Lower leg skin (tissue), 4 donors: ENCODE results near the gene SFTPA2. TPM values are rescaled to one million over a fixed set of nuclear protein-coding genes. Genes with fewer than 3 reads are reported as not detected.
"Not testable (repeated sequence)": the region's sequence is repeated elsewhere in the genome, so short reads cannot be mapped to it uniquely, and the experiment has no call there.

Source experiments
- DNase-seq, 2 donors: peaks; one replicate each; pipeline ENCODE4 v3.0.0-alpha.2; 2019; ENCODE audit warnings: low spot score in 2 of 2
- H3K4me3 ChIP-seq: fragments of 200-600 bp; sonication (generic); 2 replicates; pipeline ENCODE4 v1.5.1; 2017; ENCODE audit warnings: mild to moderate bottlenecking, low read depth; ENCODE audit not compliant: poor library complexity, severe bottlenecking
- CTCF ChIP-seq, 3 donors: fragments of 450-650 bp; IDR thresholded peaks; one replicate each; pipeline ENCODE4 v1.5.1; 2016; ENCODE audit warnings: antibody characterized with exemption in 3 of 3, mild to moderate bottlenecking in 3 of 3, moderate library complexity in 2 of 3
- POLR2A ChIP-seq, 2 donors: fragments of 450-650 bp; IDR thresholded peaks; one replicate each; pipeline ENCODE4 v1.6.1; 2016 to 2017; ENCODE audit warnings: antibody characterized with exemption in 2 of 2, mild to moderate bottlenecking in 1 of 2, moderate library complexity in 1 of 2
- WGBS, 2 donors: methylation state at CpG; one replicate each; pipeline ENCODE4 v1.1.5; 2018; 5-methylcytosine and 5-hydroxymethylcytosine counted together
- intact Hi-C: fragments of 100-400 bp; cut with DNase I; formaldehyde crosslinking; loops from one replicate; pipeline ENCODE4 v1.15.0; 2023; ENCODE audit warnings: low total_unique reads
- total RNA-seq, 4 donors: library from RNA; depleted of rRNA; stranded (reverse); fragments of >200 nt; gene quantifications; one replicate each; pipeline ENCODE4 v1.1.0, GENCODE V29; 2016

SFTPA2 gene
- total RNA-seq, 4 donors from 2014 or later = not detected

- 51 to 62% methylated on average over 2 of the region's 2 CpGs for WGBS, 2 donors
- intact Hi-C loops = no loop called here
- TF ChIP-seq CTCF (IDR thresholded peaks at IDR 0.05) (no peak), POLR2A (IDR thresholded peaks at IDR 0.05) (no peak)
- no peak for DNase-seq
- no peak overlapping the region for H3K4me3 ChIP-seq
Measured at GRCh38 chr10:79552143-79552542, 8.1 kb downstream of the SFTPA2 start.

- no peak for TF ChIP-seq POLR2A (IDR thresholded peaks at IDR 0.05)
- no peak for TF ChIP-seq CTCF (IDR thresholded peaks at IDR 0.05)
- WGBS, 2 donors = 56 to 62% methylated on average over 3 of the region's 3 CpGs
Measured at GRCh38 chr10:79547973-79548372, 12.2 kb downstream of the SFTPA2 start.

GRCh38 chr10:79547128-79547527 lies 13.1 kb downstream of the SFTPA2 start:
- H3K4me3 ChIP-seq, intact Hi-C loops, DNase-seq: not testable (repeated sequence)
- WGBS, 2 donors = 39 to 84% methylated on average over 2 of the region's 2 CpGs

More at GRCh38 chr10:79547973-79548372, 12.2 kb downstream of the SFTPA2 start:
- DNase-seq = no peak
- intact Hi-C loops = no loop called here
- H3K4me3 ChIP-seq = no peak overlapping the region

- DNase-seq, H3K4me3 ChIP-seq, intact Hi-C loops: not testable (repeated sequence)
- WGBS, 2 donors = 53 to 61% methylated on average over 3 of the region's 3 CpGs
Measured at GRCh38 chr10:79544926-79545659, 15.1 kb downstream of the SFTPA2 start.

GRCh38 chr10:79544408-79544807 lies 15.8 kb downstream of the SFTPA2 start:
- intact Hi-C loops = not testable (repeated sequence)
- WGBS, 2 donors = 76 to 81% methylated on average over 3 of the region's 3 CpGs

GRCh38 chr10:79542626-79543025 lies 17.6 kb downstream of the SFTPA2 start:
- no peak for DNase-seq
- intact Hi-C loops = no loop called here
- no peak overlapping the region for H3K4me3 ChIP-seq
- 51 to 76% methylated on average over 2 of the region's 2 CpGs for WGBS, 2 donors
- TF ChIP-seq CTCF (IDR thresholded peaks at IDR 0.05) (no peak), POLR2A (IDR thresholded peaks at IDR 0.05) (no peak)

More at GRCh38 chr10:79544408-79544807, 15.8 kb downstream of the SFTPA2 start:
- DNase-seq, H3K4me3 ChIP-seq: not testable (repeated sequence)

GRCh38 chr10:79540930-79541329 lies 19.3 kb downstream of the SFTPA2 start:
- WGBS, 2 donors = 92 to 100% methylated on average over 1 of the region's 1 CpG
- H3K4me3 ChIP-seq, DNase-seq, intact Hi-C loops: not testable (repeated sequence)

GRCh38 chr10:79538311-79538710 lies 21.9 kb downstream of the SFTPA2 start:
- 80 to 82% methylated on average over 6 of the region's 6 CpGs for WGBS, 2 donors
- intact Hi-C loops, H3K4me3 ChIP-seq, DNase-seq: not testable (repeated sequence)

GRCh38 chr10:79533903-79534175 lies 26.4 kb downstream of the SFTPA2 start:
- intact Hi-C loops, H3K4me3 ChIP-seq, DNase-seq: not testable (repeated sequence)
- no CpG with 5 or more reads among the region's 5 CpGs for WGBS, 2 donors

- intact Hi-C loops, DNase-seq, H3K4me3 ChIP-seq: not testable (repeated sequence)
- 68 to 91% methylated on average over 6 to 9 of the region's 11 CpGs for WGBS, 2 donors
Measured at GRCh38 chr10:79533142-79533902, 26.9 kb downstream of the SFTPA2 start.

GRCh38 chr10:79528261-79528660 lies 31.9 kb downstream of the SFTPA2 start:
- DNase-seq, H3K4me3 ChIP-seq, intact Hi-C loops: not testable (repeated sequence)
- 60 to 81% methylated on average over 1 to 3 of the region's 4 CpGs for WGBS, 2 donors
